GM12878 (cell line): ENCODE results near the gene GNL3. TPM values are rescaled to one million over a fixed set of nuclear protein-coding genes. Genes with fewer than 3 reads are reported as not detected.

ENCODE experiments used
- ATF2 ChIP-seq: IDR thresholded peaks from 2 replicates; pipeline ENCODE4 v1.6.1; 2012; ENCODE audit warnings: low read length, inconsistent platforms
- E2F8 ChIP-seq: fragments of 450-650 bp; IDR thresholded peaks from 2 replicates; pipeline ENCODE4 v1.6.1; 2018; ENCODE audit warnings: mild to moderate bottlenecking, low read depth, moderate library complexity; ENCODE audit not compliant: partially characterized antibody
- E4F1 ChIP-seq: fragments of 450-650 bp; IDR thresholded peaks from 2 replicates; pipeline ENCODE4 v1.6.1; 2018; ENCODE audit warnings: borderline replicate concordance, mild to moderate bottlenecking; ENCODE audit not compliant: partially characterized antibody
- KAT2A ChIP-seq: conservative IDR thresholded peaks from 2 replicates; pipeline ENCODE4 v1.6.1; 2011; ENCODE audit warnings: low read depth, low read length; ENCODE audit not compliant: control insufficient read depth
- NKRF ChIP-seq: fragments of 450-650 bp; conservative IDR thresholded peaks from 2 replicates; pipeline ENCODE4 v1.6.1; 2017; ENCODE audit warnings: mild to moderate bottlenecking, moderate library complexity
- POLR2A ChIP-seq: IDR thresholded peaks from 2 replicates; pipeline ENCODE4 v1.6.1; 2011; ENCODE audit warnings: low read depth, mild to moderate bottlenecking, low read length
- RELB ChIP-seq: fragments of 450-650 bp; IDR thresholded peaks from 2 replicates; pipeline ENCODE4 v1.6.1; 2017; ENCODE audit warnings: low read depth, mild to moderate bottlenecking, moderate library complexity
- SIN3A ChIP-seq: IDR thresholded peaks from 2 replicates; pipeline ENCODE4 v1.6.1; 2012; ENCODE audit warnings: low read depth, low read length, improper control_type of control experiment
- SMAD5 ChIP-seq: IDR thresholded peaks from 2 replicates; pipeline ENCODE4 v1.6.1; 2016; ENCODE audit warnings: antibody characterized with exemption, low read depth
- SRF ChIP-seq, 2 experiments: IDR thresholded peaks; 2 replicates each; pipeline ENCODE4 v1.6.1; 2011; ENCODE audit warnings: low read depth in 2 of 2, low read length in 2 of 2, mild to moderate bottlenecking in 1 of 2, moderate library complexity in 1 of 2
- STAT1 ChIP-seq: fragments of 450-650 bp; conservative IDR thresholded peaks from 2 replicates; pipeline ENCODE4 v1.6.1; 2014; ENCODE audit warnings: antibody characterized with exemption, mild to moderate bottlenecking
- TCF3 ChIP-seq: IDR thresholded peaks from 2 replicates; pipeline ENCODE4 v1.6.1; 2012; ENCODE audit warnings: low read depth, mild to moderate bottlenecking, low read length, borderline replicate concordance; ENCODE audit not compliant: insufficient read depth
- TCF7 ChIP-seq: IDR thresholded peaks from 2 replicates; pipeline ENCODE4 v1.6.1; 2014; ENCODE audit warnings: antibody characterized with exemption, borderline replicate concordance
- USF1 ChIP-seq: IDR thresholded peaks from 2 replicates; pipeline ENCODE4 v1.6.1; 2011; ENCODE audit warnings: borderline replicate concordance, low read depth, mild to moderate bottlenecking, moderate library complexity, mixed read lengths, low read length; ENCODE audit not compliant: insufficient read depth; ENCODE audit errors: extremely low read length
- ZNF274 ChIP-seq: IDR thresholded peaks from one replicate; pipeline ENCODE4 v1.8.0; 2011; ENCODE audit not compliant: insufficient read length, insufficient read depth
- polyA plus RNA-seq, 11 experiments: library from polyadenylated mRNA; depleted of rRNA in 4 of 11; unstranded in 6 of 11; stranded (reverse) in 5 of 11; fragments of >200 nt; fragmentation: Nextera tagmentation in 4 of 11; fragmentation: Illumina TruSeq in 1 of 11; extraction: Ambion mirVana in 4 of 11; extraction: Trizol in 1 of 11; gene quantifications; 1 replicate in 1 of 11; 2 replicates in 10 of 11; pipeline versions ENCODE4 v1.2.1 to v1.2.3, GENCODE V29; 2011 to 2016; ENCODE audit warnings: inconsistent platforms in 2 of 11, missing spikeins in 2 of 11, low read depth in 1 of 11
- total RNA-seq, 4 experiments: library from RNA; depleted of rRNA in 3 of 4; stranded (reverse); fragments of >200 nt in 3 of 4; fragmentation: Illumina TruSeq in 1 of 4; extraction: Trizol in 1 of 4; gene quantifications; 2 replicates each; pipeline versions ENCODE4 v1.2.1 to v1.2.3, GENCODE V29; 2013 to 2021

The GNL3 gene
- total and polyA plus RNA-seq, 10 of the 15 experiments (the other 5 are each of a cell fraction or from before 2014, with no cell fraction given) = 172 to 368 (median 257) TPM

- peak; percentile 99 for TF ChIP-seq E4F1
- TF ChIP-seq ATF2 = no peak
- no peak; the same call in 1 of the 2 replicates for TF ChIP-seq STAT1
- peak; percentile 98 for TF ChIP-seq NKRF
- TF ChIP-seq KAT2A = no peak
- TF ChIP-seq SMAD5 = peak; percentile 95
- peak; percentile 93 for TF ChIP-seq POLR2A
- peak; percentile 28; the same call in 1 of the 2 replicates for TF ChIP-seq TCF3
- peak; percentile 97 for TF ChIP-seq SIN3A
- TF ChIP-seq RELB = peak; percentile 45
- TF ChIP-seq ZNF274 = no peak
- TF ChIP-seq TCF7 = no peak
- peak; percentile 41 for TF ChIP-seq E2F8
- peak; percentile 42 for TF ChIP-seq USF1
- no peak for TF ChIP-seq SRF (IDR thresholded peaks at IDR 0.05; ENCODE audit: low read depth in 2 of 2, low read length in 2 of 2)
Measured at GRCh38 chr3:52685709-52686691, at the start of gene GNL3, which contains the start of gene PBRM1 (continued).
